NK-92 treated with Interleukin-12 subunit alpha and Interleukin-12 subunit beta, amount 100 ng/mL, for 24 hours (cell line): ENCODE data around the gene PRM2.

Experiments
- DNase-seq: peaks from one replicate; lab custom pipeline; 2025; lab: John Stamatoyannopoulos, UW

The PRM2 gene

DNA sequence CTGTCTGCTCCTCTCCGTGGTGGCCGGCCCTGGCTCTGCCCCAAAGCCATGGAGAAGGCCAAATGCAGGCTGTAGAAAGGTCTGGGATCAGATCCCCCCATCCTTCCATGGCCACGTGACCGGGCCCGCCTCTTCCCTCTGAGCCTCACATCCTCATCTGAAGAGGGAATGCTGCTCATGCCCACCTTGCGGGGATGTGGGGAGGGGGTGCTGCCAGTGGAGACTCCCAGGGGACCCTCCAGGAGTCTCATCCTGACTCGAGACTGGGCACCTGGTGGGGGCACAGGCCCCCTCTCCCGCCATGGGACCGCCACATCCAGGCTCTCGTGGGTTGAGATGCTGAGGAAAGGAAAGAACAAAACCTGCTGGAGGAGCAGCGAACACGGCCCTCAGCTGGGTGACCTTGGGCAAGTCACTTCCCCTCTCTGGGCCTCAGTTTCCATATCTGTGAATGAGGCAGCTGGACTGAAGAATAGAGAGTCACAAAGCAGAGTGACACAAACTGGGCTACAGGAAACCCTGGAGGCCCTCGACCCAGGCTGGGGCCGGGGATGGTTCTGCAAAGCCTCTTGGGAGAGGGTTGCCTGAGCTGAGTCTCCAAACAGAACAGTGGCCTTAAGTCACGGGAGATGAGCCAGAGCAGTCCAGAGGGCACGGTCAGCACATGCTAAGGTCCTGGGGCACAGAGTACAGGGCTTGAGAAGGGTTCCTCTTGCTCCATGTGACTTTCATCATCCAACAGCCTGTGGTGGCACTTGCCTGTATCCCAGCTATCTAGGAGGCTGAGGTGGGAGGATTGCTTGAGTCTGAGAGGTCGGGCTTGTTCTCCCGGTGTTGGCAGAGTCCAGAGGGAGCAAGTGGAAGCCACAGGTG lies 50.4 kb downstream of the PRM2 start:
- DNase-seq = no peak
